Ascending aorta (tissue), 2 donors: Measurements from ENCODE around the gene SH3BP1. TPM values are rescaled to one million over a fixed set of nuclear protein-coding genes. Genes with fewer than 3 reads are reported as not detected.

ENCODE experiments used
- DNase-seq, 2 donors: peaks; one replicate each; pipeline ENCODE4 v3.0.0-alpha.2; 2019; ENCODE audit warnings: low spot score in 2 of 2
- H3K27ac ChIP-seq, 2 donors: fragments of 200-600 bp; sonication (generic); one replicate each; pipeline ENCODE4 v1.5.1; 2016 to 2017; ENCODE audit warnings: mild to moderate bottlenecking in 1 of 2
- H3K27me3 ChIP-seq: fragments of 200-600 bp; sonication (generic); one replicate; pipeline ENCODE4 v1.5.1; 2017
- H3K36me3 ChIP-seq, 2 donors: fragments of 200-600 bp; sonication (generic); one replicate each; pipeline ENCODE4 v1.5.1; 2016
- H3K4me1 ChIP-seq, 2 donors: fragments of 200-600 bp; sonication (generic); one replicate each; pipeline ENCODE4 v1.5.1; 2016 to 2017; ENCODE audit warnings: mild to moderate bottlenecking in 1 of 2
- H3K4me3 ChIP-seq, 2 donors: fragments of 200-600 bp; sonication (generic); one replicate each; pipeline ENCODE4 v1.5.1; 2016 to 2017; ENCODE audit warnings: mild to moderate bottlenecking in 1 of 2
- H3K9me3 ChIP-seq, 2 donors: fragments of 200-600 bp; sonication (generic); one replicate each; pipeline ENCODE4 v1.5.1; 2016
- intact Hi-C: fragments of 100-400 bp; cut with DNase I; formaldehyde crosslinking; loops from one replicate; pipeline ENCODE4 v1.15.1; 2023
- total RNA-seq: library from RNA; depleted of rRNA; stranded (reverse); fragments of >200 nt; gene quantifications from one replicate; pipeline ENCODE4 v1.1.0, GENCODE V29; 2016
- TF ChIP-seq, protein P1 (sequence below), 3 experiments: fragments of 200-600 bp in 2 of 3; fragments of 450-650 bp in 1 of 3; sonication (generic) in 2 of 3; IDR thresholded peaks; one replicate each; pipeline ENCODE4 v1.5.1; 2016 to 2019; ENCODE audit warnings: antibody characterized with exemption in 3 of 3, mild to moderate bottlenecking in 1 of 3, moderate library complexity in 1 of 3

The SH3BP1 gene
- total RNA-seq, 1 donor from 2014 or later: 33.7 TPM

DNA sequence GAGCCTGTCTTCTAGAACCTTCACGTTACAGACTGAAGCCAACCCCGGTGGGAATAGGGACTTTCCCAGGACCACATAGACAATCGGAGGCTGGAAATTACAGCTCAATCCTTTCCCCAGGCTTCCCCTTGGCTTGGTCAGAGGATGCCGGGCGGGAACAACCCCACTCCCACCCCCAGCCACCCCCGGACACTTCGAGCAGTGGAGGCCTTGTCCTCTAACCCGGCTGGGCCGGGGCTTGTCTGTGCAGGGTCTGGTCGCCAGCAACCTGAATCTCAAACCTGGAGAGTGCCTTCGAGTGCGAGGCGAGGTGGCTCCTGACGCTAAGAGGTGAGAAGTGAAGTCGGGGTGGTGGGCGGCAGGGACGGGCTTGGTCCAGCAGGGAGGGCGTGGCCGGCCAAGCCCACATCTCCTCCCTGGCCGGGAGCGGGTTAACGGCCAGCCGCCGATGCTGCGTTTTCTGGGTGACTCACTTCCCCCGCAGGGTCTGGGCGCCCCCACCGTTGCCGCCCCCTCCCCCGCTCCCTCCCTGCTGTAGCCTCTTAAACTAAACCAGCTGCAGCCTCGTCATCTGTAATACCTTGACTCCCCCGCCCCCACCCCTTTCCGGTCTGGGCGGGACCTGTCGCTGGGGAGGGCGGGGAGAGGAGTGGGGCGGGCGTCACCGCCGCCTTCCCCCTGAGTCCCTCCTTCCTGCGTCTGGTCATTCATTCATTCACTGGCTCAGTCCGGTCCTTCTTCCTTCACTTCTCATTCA lies 37.4 kb downstream of the SH3BP1 start:
- peaks cover 15 to 30% of the 10 kb centered on the region in 2 donors for H3K4me1 ChIP-seq
- H3K9me3 ChIP-seq: no peaks in the 10 kb centered on the region
- DNase-seq: peak; percentile 93 to 97
- no peaks in the 10 kb centered on the region for H3K27me3 ChIP-seq
- peak overlapping the region; percentile 58 to 81 for H3K4me3 ChIP-seq
- peak overlapping the region; percentile 91 to 94 for H3K27ac ChIP-seq
- intact Hi-C loops: loop anchor here (2.0 to 5.0 kb wide), 3 partner anchors 68 to 130 kb away; partner anchors contain the start of genes CDC42EP1 and GGA1
- TF ChIP-seq, protein P1, sequence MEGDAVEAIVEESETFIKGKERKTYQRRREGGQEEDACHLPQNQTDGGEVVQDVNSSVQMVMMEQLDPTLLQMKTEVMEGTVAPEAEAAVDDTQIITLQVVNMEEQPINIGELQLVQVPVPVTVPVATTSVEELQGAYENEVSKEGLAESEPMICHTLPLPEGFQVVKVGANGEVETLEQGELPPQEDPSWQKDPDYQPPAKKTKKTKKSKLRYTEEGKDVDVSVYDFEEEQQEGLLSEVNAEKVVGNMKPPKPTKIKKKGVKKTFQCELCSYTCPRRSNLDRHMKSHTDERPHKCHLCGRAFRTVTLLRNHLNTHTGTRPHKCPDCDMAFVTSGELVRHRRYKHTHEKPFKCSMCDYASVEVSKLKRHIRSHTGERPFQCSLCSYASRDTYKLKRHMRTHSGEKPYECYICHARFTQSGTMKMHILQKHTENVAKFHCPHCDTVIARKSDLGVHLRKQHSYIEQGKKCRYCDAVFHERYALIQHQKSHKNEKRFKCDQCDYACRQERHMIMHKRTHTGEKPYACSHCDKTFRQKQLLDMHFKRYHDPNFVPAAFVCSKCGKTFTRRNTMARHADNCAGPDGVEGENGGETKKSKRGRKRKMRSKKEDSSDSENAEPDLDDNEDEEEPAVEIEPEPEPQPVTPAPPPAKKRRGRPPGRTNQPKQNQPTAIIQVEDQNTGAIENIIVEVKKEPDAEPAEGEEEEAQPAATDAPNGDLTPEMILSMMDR (IDR thresholded peaks at IDR 0.05): no peak
- peaks cover 25 to 28% of the 10 kb centered on the region in 2 donors for H3K36me3 ChIP-seq

DNA sequence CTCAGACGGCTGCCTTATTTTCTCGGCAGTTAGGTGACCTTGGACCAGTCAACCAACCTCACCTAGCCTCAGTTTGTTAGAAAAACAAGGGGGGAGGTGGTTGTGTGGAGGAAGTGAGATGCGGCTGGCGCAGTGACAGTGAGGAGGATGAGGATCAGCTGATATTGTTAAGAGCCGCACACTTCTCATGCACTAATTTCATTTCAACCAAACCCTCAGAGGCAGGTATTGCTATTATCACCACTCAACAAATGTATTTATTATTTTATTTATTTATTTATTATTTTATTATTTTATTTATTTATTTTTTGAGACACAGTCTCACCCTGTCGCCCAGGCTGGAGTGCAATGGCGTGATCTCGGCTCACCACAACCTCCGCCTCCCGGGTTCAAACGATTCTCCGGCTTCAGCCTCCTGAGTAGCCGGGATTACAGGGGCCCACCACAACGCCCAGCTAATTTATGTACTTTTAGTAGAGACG lies 38.1 kb downstream of the SH3BP1 start:
- H3K4me3 ChIP-seq: peak overlapping the region; percentile 58 to 81
- H3K36me3 ChIP-seq: peaks cover 25 to 28% of the 10 kb centered on the region in 2 donors
- DNase-seq: no peak
- no peaks in the 10 kb centered on the region for H3K9me3 ChIP-seq
- H3K4me1 ChIP-seq: peaks cover 15 to 30% of the 10 kb centered on the region in 2 donors
- TF ChIP-seq, protein P1 (IDR thresholded peaks at IDR 0.05): no peak
- intact Hi-C loops: loop anchor here (2.0 to 5.0 kb wide), 3 partner anchors 69 to 130 kb away; partner anchors contain the start of genes CDC42EP1 and GGA1
- H3K27me3 ChIP-seq: no peaks in the 10 kb centered on the region
- peak overlapping the region; percentile 91 to 94 for H3K27ac ChIP-seq

DNA sequence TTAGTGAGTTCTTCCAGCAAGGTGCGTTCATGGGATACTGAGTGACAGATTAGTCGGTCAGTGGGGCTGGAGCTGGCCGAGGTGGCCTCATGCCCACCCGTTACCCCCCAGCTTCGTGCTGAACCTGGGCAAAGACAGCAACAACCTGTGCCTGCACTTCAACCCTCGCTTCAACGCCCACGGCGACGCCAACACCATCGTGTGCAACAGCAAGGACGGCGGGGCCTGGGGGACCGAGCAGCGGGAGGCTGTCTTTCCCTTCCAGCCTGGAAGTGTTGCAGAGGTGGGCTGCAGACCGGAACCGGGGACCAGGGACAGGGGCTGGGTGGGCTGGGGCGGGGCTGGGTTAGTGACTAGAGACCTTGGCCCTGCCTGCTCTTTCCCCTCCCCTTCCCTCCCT lies 38.9 kb downstream of the SH3BP1 start:
- Histone ChIP-seq H3K4me1 (peaks cover 15 to 26% of the 10 kb centered on the region in 2 donors), H3K36me3 (peaks cover 25 to 28% of the 10 kb centered on the region in 2 donors), H3K4me3 (peak overlapping the region in 1 of 2 donors; percentile 81), H3K27ac (peak overlapping the region in 1 of 2 donors; percentile 94), H3K27me3 (no peaks in the 10 kb centered on the region), H3K9me3 (no peaks in the 10 kb centered on the region)
- DNase-seq: no peak
- intact Hi-C loops: loop anchor here (5.0 kb wide), 2 partner anchors 116 to 131 kb away; partner anchors contain the start of gene CDC42EP1
- TF ChIP-seq, protein P1 (IDR thresholded peaks at IDR 0.05): no peak

DNA sequence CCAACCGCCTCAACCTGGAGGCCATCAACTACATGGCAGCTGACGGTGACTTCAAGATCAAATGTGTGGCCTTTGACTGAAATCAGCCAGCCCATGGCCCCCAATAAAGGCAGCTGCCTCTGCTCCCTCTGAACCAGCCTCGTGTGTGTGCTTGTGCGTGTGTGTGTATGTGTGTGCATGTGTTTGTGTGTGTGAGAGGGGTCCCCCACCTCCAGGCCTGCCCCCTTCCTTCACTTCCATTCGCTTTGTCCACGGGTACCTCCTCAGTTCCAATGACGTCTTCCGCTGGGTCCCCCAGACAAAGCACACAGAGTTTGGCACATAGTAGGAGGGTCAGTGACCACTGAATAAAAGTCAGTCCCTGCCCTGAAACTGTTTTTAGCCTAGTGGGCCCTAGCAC lies 40.2 kb downstream of the SH3BP1 start:
- Histone ChIP-seq H3K4me1 (peaks cover 7 to 15% of the 10 kb centered on the region in 2 donors), H3K4me3 (no peak overlapping the region), H3K27ac (no peak overlapping the region), H3K9me3 (no peaks in the 10 kb centered on the region), H3K36me3 (peaks cover 25 to 28% of the 10 kb centered on the region in 2 donors), H3K27me3 (no peaks in the 10 kb centered on the region)
- DNase-seq: no peak
- TF ChIP-seq, protein P1 (IDR thresholded peaks at IDR 0.05): no peak
- intact Hi-C loops: loop anchor here (2.0 to 5.0 kb wide), 4 partner anchors 19 to 132 kb away; partner anchors contain the start of gene CDC42EP1

DNA sequence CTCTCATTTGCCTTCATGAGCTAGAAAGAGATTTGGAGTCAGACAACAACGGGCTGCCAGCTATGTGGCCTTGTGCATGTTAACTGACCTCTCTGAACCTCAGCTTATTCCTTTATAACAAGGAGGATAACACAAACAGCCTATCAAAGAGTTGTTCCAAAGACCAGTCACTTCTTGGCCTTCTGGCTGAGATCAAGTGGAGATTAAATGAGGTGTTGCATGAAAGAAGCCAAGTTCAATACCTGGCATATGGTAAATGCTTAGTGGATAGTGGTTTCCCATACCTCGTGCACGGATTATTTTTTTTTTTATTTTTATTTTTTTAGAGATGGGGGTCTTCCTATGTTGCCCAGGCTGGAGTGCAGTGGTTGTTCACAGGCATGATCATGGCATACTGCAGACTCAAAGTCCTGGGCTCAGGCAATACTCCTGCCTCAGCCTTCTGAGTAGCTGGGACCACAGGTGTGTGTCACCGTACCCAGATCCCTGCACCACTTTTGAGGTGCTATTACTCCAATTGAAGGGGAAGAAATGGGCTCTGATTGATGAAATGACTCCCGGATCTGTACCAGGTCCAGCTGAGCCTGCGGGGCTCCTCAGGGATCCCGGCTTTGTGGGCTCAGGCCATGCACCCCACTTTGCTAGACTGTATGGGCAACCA lies 40.9 kb downstream of the SH3BP1 start:
- Histone ChIP-seq H3K36me3 (peaks cover 25 to 28% of the 10 kb centered on the region in 2 donors), H3K9me3 (no peaks in the 10 kb centered on the region), H3K27me3 (no peaks in the 10 kb centered on the region), H3K4me3 (no peak overlapping the region), H3K4me1 (peaks cover 6 to 14% of the 10 kb centered on the region in 2 donors), H3K27ac (no peak overlapping the region)
- no peak for DNase-seq
- intact Hi-C loops: loop anchor here (2.0 to 5.0 kb wide), 2 partner anchors 20 to 58 kb away; no protein-coding TSS in a partner anchor
- TF ChIP-seq, protein P1 (IDR thresholded peaks at IDR 0.05): no peak
